ENCODE results near the gene KAZN. TPM values are rescaled to one million over a fixed set of nuclear protein-coding genes. Genes with fewer than 3 reads are reported as not detected.

The KAZN gene
- polyA plus RNA-seq, 3 donors = 2.6 to 13.7 (median 10.8) TPM

DNA sequence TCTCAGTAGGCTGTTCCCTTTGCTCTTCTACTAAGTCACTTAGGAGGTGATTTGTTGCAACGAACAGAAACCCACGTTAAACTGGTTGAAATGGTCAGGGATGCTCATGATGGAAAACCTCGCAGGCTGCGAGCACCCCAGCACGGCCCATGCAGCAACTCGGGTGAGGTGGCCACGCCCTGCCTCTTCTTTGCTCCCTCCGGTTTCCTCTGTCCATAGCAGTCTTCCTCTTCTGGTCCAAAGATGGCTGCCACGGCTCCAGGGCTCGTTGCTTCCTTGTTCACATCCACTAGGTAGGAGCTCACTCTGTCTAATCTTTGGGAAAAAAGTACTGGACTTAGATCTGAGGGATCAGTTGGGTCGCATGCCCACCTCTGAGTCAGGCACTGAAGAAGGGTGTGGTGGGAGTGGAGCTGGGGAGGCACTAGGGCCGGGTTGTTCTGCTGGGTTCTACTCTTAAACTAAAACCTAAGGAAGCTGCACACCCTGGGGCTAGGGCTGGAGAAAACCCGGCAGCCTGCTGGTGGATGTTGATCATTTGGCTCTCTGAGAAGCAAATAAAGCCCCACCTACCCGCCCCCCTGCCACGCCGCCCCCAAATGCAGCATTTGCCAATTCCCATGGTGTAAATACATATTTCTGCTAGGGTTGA lies 31.0 kb downstream of the KAZN start:
- no peak overlapping the region for H3K27ac ChIP-seq (ENCODE audit: low read depth, low read length)
- 87 to 91% (median 88%) methylated on average over 16 of the region's 16 CpGs for WGBS, 3 donors

DNA sequence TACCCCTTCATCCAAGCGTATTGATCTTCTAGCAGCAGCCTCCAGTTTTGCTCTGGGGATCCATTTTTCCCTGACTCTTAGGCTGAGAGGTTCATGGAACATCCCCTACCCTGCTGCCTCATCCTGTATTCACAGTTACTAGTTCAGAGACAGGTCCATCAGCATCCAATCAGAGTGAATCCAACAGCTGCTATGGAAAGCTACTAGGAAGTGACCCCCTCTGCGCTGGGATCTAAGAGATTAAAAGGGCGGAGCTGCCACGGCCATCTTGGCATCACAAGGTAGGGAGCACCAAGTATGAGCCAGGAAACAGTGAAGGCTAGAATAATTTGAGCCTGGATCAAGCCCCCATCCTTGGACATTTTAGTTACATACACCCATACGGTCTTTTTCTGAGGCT lies 32.5 kb downstream of the KAZN start:
- WGBS, 3 donors = 82 to 91% (median 82%) methylated on average over 5 of the region's 5 CpGs
- no peak overlapping the region for H3K27ac ChIP-seq (ENCODE audit: low read depth, low read length)

DNA sequence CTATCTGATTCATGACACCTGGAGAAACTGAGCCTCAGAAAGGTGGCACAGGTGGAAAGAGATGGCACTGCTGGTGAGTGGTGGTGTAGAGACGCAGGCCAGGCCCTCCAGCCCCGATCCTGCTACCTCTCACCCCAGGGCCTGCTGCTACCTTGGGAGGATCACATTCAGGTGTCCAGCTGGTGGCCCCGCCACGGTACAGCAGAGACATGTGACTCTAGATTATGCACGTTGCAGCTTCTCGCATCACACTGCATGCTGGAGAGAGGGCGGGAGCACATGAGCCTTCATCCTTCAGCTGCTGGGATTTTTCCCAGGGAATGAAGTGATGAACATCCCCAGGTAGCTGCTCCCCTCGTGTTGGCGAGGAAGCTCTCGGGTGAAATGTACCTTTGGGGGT lies 32.9 kb downstream of the KAZN start:
- WGBS, 3 donors = 66 to 88% (median 81%) methylated on average over 10 of the region's 10 CpGs
- H3K27ac ChIP-seq (ENCODE audit: low read depth, low read length) = no peak overlapping the region

DNA sequence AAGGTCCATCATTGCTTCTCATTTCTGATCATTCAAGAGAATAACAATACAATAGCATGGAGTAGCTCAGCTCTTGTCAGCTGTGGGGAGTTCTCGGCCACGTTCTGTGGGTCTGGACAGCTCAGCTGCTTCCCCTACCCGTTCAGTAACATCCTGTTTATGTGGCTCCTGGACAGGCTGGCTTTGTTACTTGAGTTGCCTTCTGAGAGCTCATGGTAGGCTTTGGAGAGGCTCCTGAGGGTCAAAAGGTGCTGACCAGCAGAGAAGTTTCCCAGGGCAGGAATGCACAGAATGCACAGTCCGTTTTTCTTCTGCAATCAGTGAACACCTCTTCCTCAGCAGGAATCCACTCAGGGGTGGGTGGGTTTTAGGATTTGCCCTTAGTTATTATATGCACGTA lies 36.0 kb downstream of the KAZN start:
- 21 to 43% (median 39%) methylated on average over 5 of the region's 5 CpGs for WGBS, 3 donors
- H3K27ac ChIP-seq (ENCODE audit: low read depth, low read length) = no peak overlapping the region

- no peak overlapping the region for H3K27ac ChIP-seq (ENCODE audit: low read depth, low read length)
- WGBS, 3 donors = 95 to 96% (median 96%) methylated on average over 9 of the region's 9 CpGs
Measured at GRCh38 chr1:14635421-14635820, 36.9 kb downstream of the KAZN start.

DNA sequence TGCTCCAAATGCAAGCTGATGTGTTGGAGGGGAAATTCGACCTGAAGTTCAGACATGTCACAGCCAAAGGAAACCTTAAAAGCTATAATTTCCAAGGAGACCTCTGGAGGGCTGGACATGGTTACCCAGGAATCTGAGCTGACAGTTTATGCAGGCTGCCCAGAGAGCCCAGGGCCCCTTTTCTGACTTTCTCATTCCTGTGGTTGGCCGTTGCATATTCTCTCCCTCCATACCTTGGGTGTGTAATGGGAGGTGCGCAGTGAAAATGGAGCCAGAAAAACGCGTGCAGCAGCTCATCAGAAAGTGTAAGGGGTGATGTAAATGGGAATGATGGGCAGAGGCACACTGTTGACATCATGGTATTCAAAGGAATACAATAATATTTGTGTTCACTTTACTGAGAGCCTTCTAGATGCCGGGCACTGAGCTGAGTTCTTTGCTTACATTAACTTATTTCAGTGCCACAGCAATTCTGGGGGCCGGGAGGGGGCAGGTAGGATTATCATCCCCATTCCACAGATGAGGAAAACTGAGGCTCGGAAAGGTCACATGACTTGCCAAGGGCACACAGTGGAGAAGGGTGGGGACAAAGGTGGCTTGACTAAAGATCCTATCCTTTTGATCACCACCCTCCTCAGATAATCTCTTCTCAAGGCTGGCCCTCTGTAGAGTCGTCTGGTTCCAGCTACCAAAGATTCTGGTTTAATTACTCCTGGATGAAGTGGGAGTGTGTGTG lies 38.6 kb downstream of the KAZN start:
- WGBS, 3 donors = 72 to 82% (median 79%) methylated on average over 9 of the region's 9 CpGs
- H3K27ac ChIP-seq (ENCODE audit: low read depth, low read length) = no peak overlapping the region

GRCh38 chr1:14639291-14640050 lies 41.0 kb downstream of the KAZN start:
- no peak overlapping the region for H3K27ac ChIP-seq (ENCODE audit: low read depth, low read length)
- 73 to 89% (median 82%) methylated on average over 15 of the region's 15 CpGs for WGBS, 3 donors

GRCh38 chr1:14642712-14643111 lies 44.2 kb downstream of the KAZN start:
- no peak overlapping the region for H3K27ac ChIP-seq (ENCODE audit: low read depth, low read length)
- 77 to 92% (median 91%) methylated on average over 3 of the region's 3 CpGs for WGBS, 3 donors

DNA sequence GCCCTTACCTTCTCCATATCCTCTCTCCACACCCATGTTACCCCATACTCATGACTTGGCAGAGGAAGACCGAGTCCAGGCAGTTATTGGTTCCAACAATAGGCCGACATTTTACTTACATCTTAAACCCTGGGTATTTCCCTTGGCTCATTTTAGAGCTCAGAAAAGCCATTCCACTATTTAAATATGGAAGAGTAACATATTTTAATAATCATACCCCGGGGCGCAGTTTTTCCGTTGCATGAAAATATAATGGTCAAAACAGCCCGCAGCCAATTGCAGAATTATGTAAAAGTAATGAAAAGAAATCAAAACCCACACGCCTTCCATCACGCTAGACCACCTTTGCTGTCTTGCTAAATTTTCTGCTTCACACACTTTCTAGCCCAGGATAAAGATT lies 48.5 kb downstream of the KAZN start:
- no peak overlapping the region for H3K27ac ChIP-seq (ENCODE audit: low read depth, low read length)
- WGBS, 3 donors = 82 to 96% (median 91%) methylated on average over 8 of the region's 8 CpGs

DNA sequence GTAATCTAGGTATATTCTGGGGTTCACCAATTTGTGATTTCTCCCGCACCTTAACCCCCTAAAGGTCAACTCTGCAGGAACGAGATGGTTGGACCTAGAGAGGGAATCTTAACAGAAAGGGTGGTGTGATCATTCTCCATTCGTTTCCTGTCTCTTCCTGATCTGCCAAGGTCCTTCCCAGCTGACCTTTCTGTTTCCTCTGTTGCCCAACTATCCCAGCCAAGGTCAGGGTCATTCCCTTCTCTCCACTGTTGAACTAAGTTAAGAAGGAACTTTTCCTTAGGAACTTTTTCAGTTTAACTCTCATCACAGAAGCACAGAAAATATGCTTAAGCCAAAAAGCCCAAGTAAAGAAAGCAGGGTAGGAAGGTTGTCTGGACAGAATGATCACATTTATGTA lies 49.3 kb downstream of the KAZN start:
- 45 to 57% (median 56%) methylated on average over 3 of the region's 3 CpGs for WGBS, 3 donors

DNA sequence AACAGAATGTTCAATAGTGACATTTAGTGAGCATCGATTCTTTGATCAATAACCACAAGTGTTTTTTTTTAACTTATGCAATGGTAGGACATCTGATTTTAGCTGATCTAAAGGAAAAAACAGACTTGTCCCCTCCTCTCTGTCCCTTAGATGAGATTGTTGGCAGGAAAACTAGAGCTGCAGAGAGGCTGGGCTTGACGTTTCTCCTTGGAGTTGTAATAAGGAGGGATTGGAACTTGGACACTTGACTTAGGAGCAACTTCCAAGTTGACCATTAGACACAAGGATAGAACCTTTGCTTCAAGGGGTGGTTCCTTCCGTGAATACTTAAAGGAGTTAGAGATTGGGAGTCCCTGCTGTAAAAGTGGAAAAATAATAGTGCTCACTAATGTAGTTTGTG lies 49.9 kb downstream of the KAZN start:
- WGBS, 3 donors = 51 to 59% (median 55%) methylated on average over 3 of the region's 3 CpGs
- H3K27ac ChIP-seq (ENCODE audit: low read depth, low read length) = no peak overlapping the region

More for the DNA sequence above, 49.3 kb downstream of the KAZN start:
- no peak overlapping the region for H3K27ac ChIP-seq (ENCODE audit: low read depth, low read length)

DNA sequence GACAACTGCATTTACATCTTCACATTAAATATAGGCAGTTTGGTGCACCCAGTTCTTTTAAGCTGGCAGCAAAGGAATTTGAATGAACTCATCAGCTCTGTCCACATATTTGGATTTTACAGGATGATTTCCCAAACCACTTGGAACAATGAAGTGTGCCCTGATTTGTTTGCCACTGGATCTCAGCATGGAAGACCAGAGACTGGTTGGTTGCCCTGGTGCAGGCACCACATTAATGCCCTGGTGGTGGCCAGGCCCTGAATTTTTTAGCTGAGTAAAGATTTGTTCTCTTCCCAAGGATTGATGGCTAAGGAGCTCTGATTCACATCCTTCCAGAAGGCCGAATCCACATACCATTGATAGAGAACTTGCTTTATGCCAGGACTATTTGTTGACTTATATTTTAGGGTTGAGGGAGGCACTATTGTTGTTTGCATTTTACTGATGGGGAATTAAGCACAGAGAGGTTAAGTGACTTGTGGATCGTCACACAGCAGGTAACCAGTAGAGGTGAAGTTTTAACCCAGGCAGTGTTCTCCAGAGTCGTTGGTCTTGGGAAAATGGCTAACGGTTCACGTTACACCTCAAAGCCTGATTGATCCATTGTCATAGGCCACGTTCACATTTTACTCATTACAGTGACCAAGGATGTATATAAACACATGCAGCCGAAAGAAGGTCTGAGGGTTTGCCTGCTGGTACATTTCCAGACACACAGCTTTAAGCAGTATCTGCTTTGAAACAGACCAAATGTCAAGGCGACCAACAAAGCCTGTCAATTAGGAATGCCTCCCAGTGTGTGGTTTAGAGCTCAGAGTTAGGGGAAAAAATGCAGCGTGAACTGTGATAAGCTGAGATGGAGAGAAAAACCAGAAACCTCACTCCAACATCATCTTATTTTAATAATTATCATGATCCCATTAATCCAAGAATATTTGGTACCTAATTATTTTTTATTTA lies 50.7 kb downstream of the KAZN start:
- H3K27ac ChIP-seq (ENCODE audit: low read depth, low read length) = no peak overlapping the region
- 66 to 83% (median 78%) methylated on average over 9 of the region's 9 CpGs for WGBS, 3 donors

DNA sequence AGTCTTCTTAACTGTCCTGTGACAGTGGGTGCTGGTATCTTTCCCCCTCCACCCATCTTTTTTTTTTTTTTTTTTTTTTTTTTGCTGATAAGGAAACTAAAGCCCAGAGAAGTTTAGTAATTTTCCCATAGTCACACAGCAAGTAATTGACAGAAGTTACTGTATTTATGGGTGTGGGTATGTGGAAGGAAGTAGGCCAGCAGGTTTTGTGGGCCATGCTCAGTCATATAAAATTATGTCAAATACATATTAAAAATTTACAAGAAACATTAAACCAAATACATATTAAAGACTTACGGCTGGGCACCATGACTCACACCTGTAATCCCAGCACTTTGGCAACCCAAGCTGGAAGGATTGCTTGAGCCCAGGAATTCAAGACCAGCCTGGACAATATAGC lies 51.5 kb downstream of the KAZN start:
- 94 to 96% (median 96%) methylated on average over 1 of the region's 1 CpG for WGBS, 3 donors
- H3K27ac ChIP-seq (ENCODE audit: low read depth, low read length) = no peak overlapping the region

DNA sequence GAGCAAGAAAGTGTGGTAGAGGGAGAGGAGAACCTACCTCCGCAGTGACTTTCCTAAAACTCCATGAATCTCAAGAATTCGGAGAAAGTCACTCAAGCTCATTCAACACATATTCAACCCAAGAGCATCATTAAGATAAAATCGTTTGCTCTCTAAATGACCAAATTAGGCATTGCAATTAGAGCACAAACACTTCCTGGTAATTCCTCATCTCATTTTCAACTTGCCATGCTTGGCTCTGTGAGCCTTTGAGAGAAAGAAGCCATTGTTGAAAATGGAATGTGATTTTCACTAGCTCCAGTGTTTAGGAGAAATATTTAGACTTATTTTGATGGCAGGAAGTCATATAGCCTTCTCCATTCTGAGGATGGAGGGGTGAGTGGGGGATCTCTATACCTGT lies 52.5 kb downstream of the KAZN start:
- no peak overlapping the region for H3K27ac ChIP-seq (ENCODE audit: low read depth, low read length)
- WGBS, 3 donors = 49 to 76% (median 75%) methylated on average over 3 of the region's 3 CpGs

DNA sequence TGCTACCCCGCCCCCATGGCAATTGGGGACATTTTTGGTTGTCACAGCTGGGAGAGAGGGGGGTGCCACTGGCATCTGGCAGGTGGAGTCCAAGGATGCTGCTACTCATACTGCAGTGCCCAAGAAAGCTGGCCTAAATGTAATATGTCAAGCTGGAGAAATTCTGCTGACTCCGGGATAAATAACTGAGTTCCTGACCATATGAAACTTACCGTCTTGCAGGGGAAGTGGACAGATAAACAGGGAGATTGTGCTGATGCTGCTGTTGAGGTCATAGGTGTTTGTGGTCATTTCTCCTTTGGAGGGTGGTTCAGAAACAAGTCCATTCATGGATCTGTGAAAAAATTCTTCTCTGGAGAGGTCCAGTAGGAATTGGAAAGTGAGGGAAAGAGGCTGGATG lies 54.4 kb downstream of the KAZN start:
- WGBS, 3 donors = 76 to 79% (median 79%) methylated on average over 3 of the region's 3 CpGs
- no peak overlapping the region for H3K27ac ChIP-seq (ENCODE audit: low read depth, low read length)

DNA sequence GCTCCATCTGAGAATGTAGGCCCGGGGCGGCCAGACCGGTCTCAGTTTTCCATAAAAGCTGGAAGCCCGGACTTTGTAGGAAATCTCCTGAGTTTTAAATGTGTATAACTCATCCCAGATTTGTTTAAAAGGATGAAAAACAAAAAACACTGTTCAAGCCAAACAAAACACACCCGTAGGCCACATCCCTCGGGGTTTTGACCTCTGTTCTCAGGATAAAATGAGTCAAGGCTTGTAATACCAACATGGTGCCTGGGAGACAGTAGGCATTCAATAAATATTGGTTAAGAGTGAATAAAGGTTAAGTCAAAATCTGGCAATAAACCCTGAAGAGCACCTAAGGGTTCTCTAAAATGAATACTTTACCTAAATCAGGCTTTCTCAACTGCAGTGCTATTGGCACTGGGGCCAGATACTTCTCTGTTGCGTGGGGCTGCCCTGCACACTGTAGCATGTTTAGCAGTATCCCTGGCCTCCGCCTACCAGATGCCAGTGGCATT lies 55.0 kb downstream of the KAZN start:
- no peak overlapping the region for H3K27ac ChIP-seq (ENCODE audit: low read depth, low read length)

DNA sequence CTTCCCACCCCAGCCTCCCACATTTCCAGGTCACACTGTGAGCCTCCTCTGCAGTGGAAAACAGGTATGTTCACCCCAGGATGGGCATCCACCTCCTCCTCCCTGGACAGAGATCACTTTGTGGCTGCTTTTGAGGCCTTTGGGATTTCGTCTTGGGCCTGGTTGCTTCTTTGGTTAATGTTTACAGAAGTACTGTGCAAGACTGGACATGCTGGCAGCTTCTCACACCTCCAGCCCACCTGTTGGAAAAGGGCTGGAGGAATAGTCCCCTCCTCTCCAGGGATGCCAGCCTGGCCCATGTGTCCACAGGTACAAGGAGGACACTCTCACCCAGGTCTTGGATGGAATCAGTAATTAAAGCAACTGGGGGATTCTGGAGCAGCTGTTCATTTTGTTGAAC lies 56.1 kb downstream of the KAZN start:
- 56 to 84% (median 84%) methylated on average over 1 of the region's 1 CpG for WGBS, 3 donors
- no peak overlapping the region for H3K27ac ChIP-seq (ENCODE audit: low read depth, low read length)

More for the DNA sequence above, 55.0 kb downstream of the KAZN start:
- 71 to 82% (median 77%) methylated on average over 8 of the region's 8 CpGs for WGBS, 3 donors

DNA sequence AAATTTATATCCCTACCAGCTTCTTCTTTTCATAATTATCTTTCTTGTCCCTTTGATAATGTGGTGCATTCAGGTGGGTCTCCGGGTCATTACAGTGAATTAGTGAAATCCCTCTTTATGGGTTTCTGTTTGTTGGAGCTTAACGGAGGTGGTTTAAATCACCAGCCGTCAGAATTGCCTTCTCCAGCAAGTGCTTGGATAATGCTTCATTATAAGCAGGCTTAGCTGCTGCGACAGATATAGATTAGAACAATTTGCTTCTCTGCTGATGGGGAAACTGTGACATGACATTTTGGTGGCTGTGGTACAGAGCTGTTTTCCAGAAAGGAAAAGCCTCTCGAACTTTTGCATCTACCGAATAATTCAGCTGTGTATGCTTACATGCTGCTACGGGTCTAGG lies 56.9 kb downstream of the KAZN start:
- 68 to 88% (median 86%) methylated on average over 7 of the region's 7 CpGs for WGBS, 3 donors
- no peak overlapping the region for H3K27ac ChIP-seq (ENCODE audit: low read depth, low read length)
